ENCODE data around the gene EWSR1.

The EWSR1 gene

GRCh38 chr22:29314537-29315285 is 46.6 kb downstream of the EWSR1 start (continued):
- TF ChIP-seq ZNF302 (tag by site-specific recombination; IDR thresholded peaks at IDR 0.05; ENCODE audit: low read depth) (no peak), KLF17 (tag by site-specific recombination; IDR thresholded peaks at IDR 0.05) (0 out of 2 replicates have a peak, but pooled peaks have one; percentile 47), ZBTB48 (tag by site-specific recombination; IDR thresholded peaks at IDR 0.05) (no peak; the same call in 1 of the 2 replicates), ZNF488 (tag by site-specific recombination; IDR thresholded peaks at IDR 0.05) (no peak), ZNF777 (tag by site-specific recombination; IDR thresholded peaks at IDR 0.05; ENCODE audit: borderline replicate concordance) (peak; percentile 100), ZNF26 (tag by site-specific recombination; IDR thresholded peaks at IDR 0.05) (no peak), ZNF76 (tag by site-specific recombination; IDR thresholded peaks at IDR 0.05; ENCODE audit: borderline replicate concordance, low read depth) (peak; percentile 53), ZNF514 (tag by site-specific recombination; IDR thresholded peaks at IDR 0.05) (no peak), KLF1 (tag by site-specific recombination; IDR thresholded peaks at IDR 0.05) (peak; percentile 70), ZNF24 (tag by site-specific recombination; IDR thresholded peaks at IDR 0.05) (no peak), ZNF600 (tag by site-specific recombination; IDR thresholded peaks at IDR 0.05) (peak; percentile 70; the same call in 1 of the 2 replicates), ZSCAN5A (tag by site-specific recombination; IDR thresholded peaks at IDR 0.05) (peak; percentile 81; the same call in 1 of the 2 replicates), KLF16 (tag by site-specific recombination; IDR thresholded peaks at IDR 0.05) (0 out of 2 replicates have a peak, but pooled peaks have one; percentile 18), ZNF830 (tag by site-specific recombination; IDR thresholded peaks at IDR 0.05; ENCODE audit: low read depth) (no peak), ZNF701 (tag by site-specific recombination; IDR thresholded peaks at IDR 0.05) (no peak), ZNF292 (tag by site-specific recombination; IDR thresholded peaks at IDR 0.05; ENCODE audit: borderline replicate concordance, low read depth) (no peak), ZNF629 (tag by site-specific recombination; IDR thresholded peaks at IDR 0.05) (no peak), ZNF596 (tag by site-specific recombination; IDR thresholded peaks at IDR 0.05) (no peak), ZNF341 (tag by site-specific recombination; IDR thresholded peaks at IDR 0.05; ENCODE audit: low read depth) (no peak), ZNF791 (tag by site-specific recombination; IDR thresholded peaks at IDR 0.05) (no peak), ZSCAN23 (tag by site-specific recombination; IDR thresholded peaks at IDR 0.05) (no peak), GLIS1 (tag by site-specific recombination; IDR thresholded peaks at IDR 0.05) (peak; percentile 74), ZNF184 (tag by site-specific recombination; IDR thresholded peaks at IDR 0.05) (no peak), ZNF366 (tag by site-specific recombination; conservative IDR thresholded peaks at IDR 0.05) (peak; percentile 90), ZNF175 (tag by site-specific recombination; IDR thresholded peaks at IDR 0.05) (no peak), ZXDB (tag by site-specific recombination; IDR thresholded peaks at IDR 0.05) (no peak), ZNF239 (tag by site-specific recombination; IDR thresholded peaks at IDR 0.05) (no peak), ZFP37 (tag by site-specific recombination; IDR thresholded peaks at IDR 0.05) (no peak), ZNF585B (tag by site-specific recombination; IDR thresholded peaks at IDR 0.05) (no peak), SALL2 (tag by site-specific recombination; IDR thresholded peaks at IDR 0.05; ENCODE audit: borderline replicate concordance) (no peak), ZNF510 (tag by site-specific recombination; IDR thresholded peaks at IDR 0.05; ENCODE audit: insufficient replicate concordance) (no peak), ZSCAN18 (tag by site-specific recombination; IDR thresholded peaks at IDR 0.05) (no peak), ZNF560 (tag by site-specific recombination; IDR thresholded peaks at IDR 0.05; ENCODE audit: borderline replicate concordance) (no peak), ZFP69B (tag by site-specific recombination; IDR thresholded peaks at IDR 0.05) (no peak), ZFP41 (tag by site-specific recombination; IDR thresholded peaks at IDR 0.05; ENCODE audit: borderline replicate concordance) (no peak), SCRT2 (tag by site-specific recombination; IDR thresholded peaks at IDR 0.05) (no peak)

Measured in HEK293 (cell line).